Vagina (tissue), 2 donors: ENCODE data around the gene ACAD8. TPM values are rescaled to one million over a fixed set of nuclear protein-coding genes. Genes with fewer than 3 reads are reported as not detected.

Experiments
- DNase-seq, 2 donors: peaks; one replicate each; pipeline ENCODE4 v3.0.0-alpha.2; 2017; ENCODE audit errors: extremely low spot score in 2 of 2
- H3K27ac ChIP-seq: fragments of 200-600 bp; sonication (generic); one replicate; pipeline ENCODE4 v1.5.1; 2019
- H3K27me3 ChIP-seq: fragments of 200-600 bp; sonication (generic); one replicate; pipeline ENCODE4 v1.5.1; 2019
- H3K36me3 ChIP-seq, 2 donors: fragments of 200-600 bp; sonication (generic); one replicate each; pipeline ENCODE4 v1.5.1; 2017 to 2019
- H3K4me1 ChIP-seq: fragments of 200-600 bp; sonication (generic); one replicate; pipeline ENCODE4 v1.5.1; 2019
- H3K4me3 ChIP-seq, 2 donors: fragments of 200-600 bp; sonication (generic); 1 replicate in 1 of 2; 2 replicates in 1 of 2; pipeline ENCODE4 v1.5.1; 2016 to 2019
- H3K9me3 ChIP-seq: fragments of 200-600 bp; sonication (generic); one replicate; pipeline ENCODE4 v1.5.1; 2019
- POLR2A ChIP-seq, 2 donors: fragments of 450-650 bp; IDR thresholded peaks; one replicate each; pipeline ENCODE4 v1.6.1; 2017; ENCODE audit warnings: antibody characterized with exemption in 2 of 2, mild to moderate bottlenecking in 2 of 2, moderate library complexity in 2 of 2
- POLR2AphosphoS5 ChIP-seq, 2 donors: sonication (generic); formaldehyde crosslinking; IDR thresholded peaks; one replicate each; pipeline ENCODE4 v1.9.0; 2017; ENCODE audit warnings: antibody characterized with exemption in 2 of 2, mild to moderate bottlenecking in 2 of 2, low read depth in 1 of 2; ENCODE audit not compliant: insufficient read depth in 1 of 2
- intact Hi-C: fragments of 100-400 bp; cut with DNase I; formaldehyde crosslinking; loops from one replicate; pipeline ENCODE4 v1.15.1; 2023
- total RNA-seq: library from RNA; depleted of rRNA; stranded (reverse); fragments of >200 nt; gene quantifications from one replicate; pipeline ENCODE4 v1.2.3, GENCODE V29; 2016
- TF ChIP-seq, protein P1 (sequence below), 3 experiments: fragments of 450-650 bp in 2 of 3; fragments of 200-600 bp in 1 of 3; sonication (generic) in 1 of 3; IDR thresholded peaks; one replicate each; pipeline ENCODE4 v1.5.1; 2017 to 2019; ENCODE audit warnings: antibody characterized with exemption in 3 of 3, mild to moderate bottlenecking in 2 of 3, moderate library complexity in 2 of 3

The ACAD8 gene
- total RNA-seq, 1 donor from 2014 or later, result 31.9 TPM

DNA sequence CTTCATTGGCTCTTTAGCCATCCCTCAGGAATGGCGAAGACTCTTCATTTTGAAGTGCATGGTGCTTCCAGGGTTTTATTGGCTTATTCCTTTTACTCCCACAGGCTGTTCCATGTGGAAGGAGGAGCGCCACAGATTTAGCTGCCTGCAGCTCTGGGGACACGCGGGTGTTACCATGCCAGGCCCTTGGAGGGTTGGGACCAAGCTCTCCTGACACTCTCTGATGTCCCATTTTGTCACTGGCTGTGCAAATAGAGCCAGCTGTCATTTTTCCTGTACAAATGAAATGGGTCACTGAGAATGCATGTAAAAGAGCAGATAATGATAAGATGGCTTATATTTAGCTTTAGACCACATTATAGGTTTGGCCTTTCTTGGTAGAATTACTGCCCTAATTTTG is 9.5 kb upstream of the ACAD8 start:
- intact Hi-C loops, result no loop called here
- Histone ChIP-seq H3K27me3 (no peaks in the 10 kb centered on the region), H3K36me3 (peaks cover 0 to 74% of the 10 kb centered on the region in 2 donors), H3K4me3 (no peak overlapping the region), H3K9me3 (no peaks in the 10 kb centered on the region), H3K4me1 (no peaks in the 10 kb centered on the region), H3K27ac (no peak overlapping the region)
- no peak for DNase-seq
- TF ChIP-seq POLR2A (IDR thresholded peaks at IDR 0.05) (no peak), POLR2AphosphoS5 (IDR thresholded peaks at IDR 0.05; ENCODE audit: insufficient read depth in 1 of 2, low read depth in 1 of 2) (no peak)
- TF ChIP-seq, protein P1, sequence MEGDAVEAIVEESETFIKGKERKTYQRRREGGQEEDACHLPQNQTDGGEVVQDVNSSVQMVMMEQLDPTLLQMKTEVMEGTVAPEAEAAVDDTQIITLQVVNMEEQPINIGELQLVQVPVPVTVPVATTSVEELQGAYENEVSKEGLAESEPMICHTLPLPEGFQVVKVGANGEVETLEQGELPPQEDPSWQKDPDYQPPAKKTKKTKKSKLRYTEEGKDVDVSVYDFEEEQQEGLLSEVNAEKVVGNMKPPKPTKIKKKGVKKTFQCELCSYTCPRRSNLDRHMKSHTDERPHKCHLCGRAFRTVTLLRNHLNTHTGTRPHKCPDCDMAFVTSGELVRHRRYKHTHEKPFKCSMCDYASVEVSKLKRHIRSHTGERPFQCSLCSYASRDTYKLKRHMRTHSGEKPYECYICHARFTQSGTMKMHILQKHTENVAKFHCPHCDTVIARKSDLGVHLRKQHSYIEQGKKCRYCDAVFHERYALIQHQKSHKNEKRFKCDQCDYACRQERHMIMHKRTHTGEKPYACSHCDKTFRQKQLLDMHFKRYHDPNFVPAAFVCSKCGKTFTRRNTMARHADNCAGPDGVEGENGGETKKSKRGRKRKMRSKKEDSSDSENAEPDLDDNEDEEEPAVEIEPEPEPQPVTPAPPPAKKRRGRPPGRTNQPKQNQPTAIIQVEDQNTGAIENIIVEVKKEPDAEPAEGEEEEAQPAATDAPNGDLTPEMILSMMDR (IDR thresholded peaks at IDR 0.05), result no peak

DNA sequence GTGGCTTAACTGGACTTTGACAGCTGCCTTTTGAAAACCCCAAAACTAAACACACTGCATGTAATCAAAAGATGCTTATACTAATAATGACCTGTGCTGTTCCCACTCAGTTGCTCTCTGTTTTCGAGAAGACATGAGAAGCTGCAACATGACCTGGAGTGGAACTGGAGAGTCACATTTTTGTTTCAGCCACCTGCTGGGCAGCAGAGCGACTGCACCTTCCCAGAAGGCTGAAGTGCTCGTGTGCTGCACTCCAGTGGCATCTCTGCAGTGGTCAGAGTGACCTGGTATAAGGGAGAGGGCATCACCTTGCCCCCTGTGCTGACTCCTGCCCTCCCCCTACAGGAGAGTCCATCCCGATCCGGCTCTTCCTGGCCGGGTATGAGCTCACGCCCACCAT is 8.8 kb upstream of the ACAD8 start:
- Histone ChIP-seq H3K36me3 (peaks cover 0 to 74% of the 10 kb centered on the region in 2 donors), H3K9me3 (no peaks in the 10 kb centered on the region), H3K27me3 (no peaks in the 10 kb centered on the region), H3K4me3 (no peak overlapping the region), H3K4me1 (no peaks in the 10 kb centered on the region), H3K27ac (no peak overlapping the region)
- DNase-seq, result no peak
- no peak for TF ChIP-seq POLR2A (IDR thresholded peaks at IDR 0.05)
- TF ChIP-seq, protein P1 (IDR thresholded peaks at IDR 0.05), result no peak
- intact Hi-C loops, result no loop called here

DNA sequence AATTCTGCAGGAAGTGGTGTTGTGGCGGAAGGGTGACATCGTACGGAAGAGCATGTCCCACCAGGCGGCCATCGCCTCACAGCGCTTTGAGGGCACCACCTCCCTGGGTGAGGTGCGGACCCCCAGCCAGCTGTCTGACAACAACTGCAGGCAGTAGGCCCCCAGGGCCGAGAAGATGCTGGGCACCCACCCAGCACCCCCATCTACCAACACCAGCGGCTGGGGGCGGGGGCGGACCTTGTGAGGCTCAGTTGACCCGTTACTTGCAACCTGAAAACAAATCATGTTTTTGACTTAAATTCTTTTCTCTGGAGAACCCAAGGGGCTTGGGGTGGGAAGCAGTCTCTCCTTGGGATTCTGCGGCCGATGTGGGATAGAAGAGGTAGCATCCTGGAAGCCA is 7.9 kb upstream of the ACAD8 start:
- DNase-seq, result no peak
- intact Hi-C loops, result no loop called here
- Histone ChIP-seq H3K4me3 (no peak overlapping the region), H3K27ac (no peak overlapping the region), H3K4me1 (no peaks in the 10 kb centered on the region), H3K27me3 (no peaks in the 10 kb centered on the region), H3K9me3 (no peaks in the 10 kb centered on the region), H3K36me3 (peaks cover 0 to 71% of the 10 kb centered on the region in 2 donors)
- TF ChIP-seq, protein P1 (IDR thresholded peaks at IDR 0.05), result no peak
- TF ChIP-seq POLR2A (IDR thresholded peaks at IDR 0.05), result no peak
- no peak for TF ChIP-seq POLR2AphosphoS5 (IDR thresholded peaks at IDR 0.05; ENCODE audit: insufficient read depth in 1 of 2, low read depth in 1 of 2)

DNA sequence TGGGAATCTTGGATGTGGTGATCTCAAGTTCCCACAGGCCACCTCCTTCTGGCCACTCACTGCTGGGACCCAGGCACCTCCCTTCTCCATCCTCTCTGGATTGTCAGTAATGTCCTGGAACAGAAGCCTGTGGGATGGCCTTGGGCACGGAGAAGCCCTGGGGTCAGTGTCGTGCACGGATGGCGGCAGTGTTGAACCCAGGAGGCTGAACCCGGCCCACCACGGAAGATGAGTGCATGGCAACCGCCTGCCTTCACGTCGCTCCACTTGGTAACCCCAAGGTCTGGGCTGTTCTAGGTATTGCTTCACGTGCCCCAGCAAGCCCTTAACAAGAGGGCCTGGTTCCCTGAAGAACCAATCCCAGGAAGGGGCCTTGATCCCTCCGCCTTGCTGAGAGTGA is 7.3 kb upstream of the ACAD8 start:
- Histone ChIP-seq H3K4me1 (no peaks in the 10 kb centered on the region), H3K9me3 (no peaks in the 10 kb centered on the region), H3K27me3 (no peaks in the 10 kb centered on the region), H3K4me3 (no peak overlapping the region), H3K27ac (no peak overlapping the region), H3K36me3 (peaks cover 0 to 71% of the 10 kb centered on the region in 2 donors)
- DNase-seq, result no peak
- intact Hi-C loops, result no loop called here
- TF ChIP-seq POLR2AphosphoS5 (IDR thresholded peaks at IDR 0.05; ENCODE audit: insufficient read depth in 1 of 2, low read depth in 1 of 2) (no peak), POLR2A (IDR thresholded peaks at IDR 0.05) (no peak)
- TF ChIP-seq, protein P1 (IDR thresholded peaks at IDR 0.05), result no peak

DNA sequence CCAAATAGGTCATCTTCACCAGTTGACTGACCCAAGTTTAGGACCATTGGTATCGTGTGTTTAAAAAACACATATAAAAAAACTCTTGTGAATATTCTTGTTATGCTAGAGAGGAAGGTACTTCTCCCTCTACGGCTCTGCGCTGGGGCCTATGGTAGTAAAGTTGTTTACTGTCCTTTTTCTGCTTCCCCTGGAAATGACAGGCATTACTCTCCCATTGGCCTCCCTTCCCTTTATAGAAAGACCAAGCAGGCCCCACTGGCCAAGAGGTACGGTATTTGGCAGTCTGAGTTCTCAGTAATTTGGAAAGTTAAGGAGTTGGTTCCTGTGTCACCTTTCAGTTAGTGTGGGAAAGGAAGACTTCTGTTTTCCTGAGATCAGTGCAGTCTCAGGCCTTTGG is 6.7 kb upstream of the ACAD8 start:
- Histone ChIP-seq H3K9me3 (no peaks in the 10 kb centered on the region), H3K27ac (no peak overlapping the region), H3K4me1 (peaks cover 3% of the 10 kb centered on the region), H3K27me3 (no peaks in the 10 kb centered on the region), H3K36me3 (peaks cover 0 to 71% of the 10 kb centered on the region in 2 donors), H3K4me3 (no peak overlapping the region)
- intact Hi-C loops, result no loop called here
- TF ChIP-seq POLR2AphosphoS5 (IDR thresholded peaks at IDR 0.05; ENCODE audit: insufficient read depth in 1 of 2, low read depth in 1 of 2) (no peak), POLR2A (IDR thresholded peaks at IDR 0.05) (no peak)
- TF ChIP-seq, protein P1 (IDR thresholded peaks at IDR 0.05), result no peak
- DNase-seq, result no peak
